Lower leg skin (tissue), 4 donors: ENCODE results near the gene COL4A3. TPM values are rescaled to one million over a fixed set of nuclear protein-coding genes. Genes with fewer than 3 reads are reported as not detected.

Experiments
- DNase-seq, 2 donors: peaks; one replicate each; pipeline ENCODE4 v3.0.0-alpha.2; 2019; ENCODE audit warnings: low spot score in 2 of 2
- H3K4me3 ChIP-seq: fragments of 200-600 bp; sonication (generic); 2 replicates; pipeline ENCODE4 v1.5.1; 2017; ENCODE audit warnings: mild to moderate bottlenecking, low read depth; ENCODE audit not compliant: poor library complexity, severe bottlenecking
- POLR2A ChIP-seq, 2 donors: fragments of 450-650 bp; IDR thresholded peaks; one replicate each; pipeline ENCODE4 v1.6.1; 2016 to 2017; ENCODE audit warnings: antibody characterized with exemption in 2 of 2, mild to moderate bottlenecking in 1 of 2, moderate library complexity in 1 of 2
- WGBS, 2 donors: methylation state at CpG; one replicate each; pipeline ENCODE4 v1.1.5; 2018; 5-methylcytosine and 5-hydroxymethylcytosine counted together
- intact Hi-C: fragments of 100-400 bp; cut with DNase I; formaldehyde crosslinking; loops from one replicate; pipeline ENCODE4 v1.15.0; 2023; ENCODE audit warnings: low total_unique reads
- total RNA-seq, 4 donors: library from RNA; depleted of rRNA; stranded (reverse); fragments of >200 nt; gene quantifications; one replicate each; pipeline ENCODE4 v1.1.0, GENCODE V29; 2016
- TF ChIP-seq, protein P1 (sequence below), 3 donors: fragments of 450-650 bp; IDR thresholded peaks; one replicate each; pipeline ENCODE4 v1.5.1; 2016; ENCODE audit warnings: antibody characterized with exemption in 3 of 3, mild to moderate bottlenecking in 3 of 3, moderate library complexity in 2 of 3

COL4A3 gene
- total RNA-seq, 4 donors from 2014 or later, result 0.08 to 0.56 (median 0.24) TPM

- 44 to 71% methylated on average over 1 of the region's 1 CpG for WGBS, 2 donors
- TF ChIP-seq POLR2A (IDR thresholded peaks at IDR 0.05), result no peak
- TF ChIP-seq, protein P1, sequence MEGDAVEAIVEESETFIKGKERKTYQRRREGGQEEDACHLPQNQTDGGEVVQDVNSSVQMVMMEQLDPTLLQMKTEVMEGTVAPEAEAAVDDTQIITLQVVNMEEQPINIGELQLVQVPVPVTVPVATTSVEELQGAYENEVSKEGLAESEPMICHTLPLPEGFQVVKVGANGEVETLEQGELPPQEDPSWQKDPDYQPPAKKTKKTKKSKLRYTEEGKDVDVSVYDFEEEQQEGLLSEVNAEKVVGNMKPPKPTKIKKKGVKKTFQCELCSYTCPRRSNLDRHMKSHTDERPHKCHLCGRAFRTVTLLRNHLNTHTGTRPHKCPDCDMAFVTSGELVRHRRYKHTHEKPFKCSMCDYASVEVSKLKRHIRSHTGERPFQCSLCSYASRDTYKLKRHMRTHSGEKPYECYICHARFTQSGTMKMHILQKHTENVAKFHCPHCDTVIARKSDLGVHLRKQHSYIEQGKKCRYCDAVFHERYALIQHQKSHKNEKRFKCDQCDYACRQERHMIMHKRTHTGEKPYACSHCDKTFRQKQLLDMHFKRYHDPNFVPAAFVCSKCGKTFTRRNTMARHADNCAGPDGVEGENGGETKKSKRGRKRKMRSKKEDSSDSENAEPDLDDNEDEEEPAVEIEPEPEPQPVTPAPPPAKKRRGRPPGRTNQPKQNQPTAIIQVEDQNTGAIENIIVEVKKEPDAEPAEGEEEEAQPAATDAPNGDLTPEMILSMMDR (IDR thresholded peaks at IDR 0.05), result no peak
- no peak overlapping the region for H3K4me3 ChIP-seq
- intact Hi-C loops, result no loop called here
- no peak for DNase-seq
These were observed 137.1 kb downstream of the COL4A3 start for GRCh38 chr2:227301523-227301922.

DNA sequence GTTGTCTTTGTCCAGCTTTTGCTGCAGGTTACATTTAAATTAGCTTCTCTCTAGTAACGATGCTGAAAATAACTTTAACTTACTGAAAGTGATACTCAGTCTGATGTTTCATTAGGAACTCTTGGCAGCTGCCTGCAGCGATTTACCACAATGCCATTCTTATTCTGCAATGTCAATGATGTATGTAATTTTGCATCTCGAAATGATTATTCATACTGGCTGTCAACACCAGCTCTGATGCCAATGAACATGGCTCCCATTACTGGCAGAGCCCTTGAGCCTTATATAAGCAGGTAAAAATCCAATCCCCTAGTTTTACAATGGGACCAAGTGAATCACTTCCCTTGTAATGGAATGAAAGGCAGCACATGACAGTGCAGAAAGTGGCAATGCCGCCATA, 144.4 kb downstream of the COL4A3 start:
- no peak for DNase-seq
- no peak overlapping the region for H3K4me3 ChIP-seq
- intact Hi-C loops, result no loop called here
- 33 to 48% methylated on average over 4 of the region's 4 CpGs for WGBS, 2 donors
- TF ChIP-seq, protein P1 (IDR thresholded peaks at IDR 0.05), result no peak

GRCh38 chr2:227310756-227311110, 146.3 kb downstream of the COL4A3 start:
- no peak overlapping the region for H3K4me3 ChIP-seq
- DNase-seq, result no peak
- WGBS, 2 donors, result 84 to 89% methylated on average over 4 of the region's 4 CpGs
- TF ChIP-seq POLR2A (IDR thresholded peaks at IDR 0.05), result no peak
- TF ChIP-seq, protein P1 (IDR thresholded peaks at IDR 0.05), result no peak
- intact Hi-C loops, result no loop called here

DNA sequence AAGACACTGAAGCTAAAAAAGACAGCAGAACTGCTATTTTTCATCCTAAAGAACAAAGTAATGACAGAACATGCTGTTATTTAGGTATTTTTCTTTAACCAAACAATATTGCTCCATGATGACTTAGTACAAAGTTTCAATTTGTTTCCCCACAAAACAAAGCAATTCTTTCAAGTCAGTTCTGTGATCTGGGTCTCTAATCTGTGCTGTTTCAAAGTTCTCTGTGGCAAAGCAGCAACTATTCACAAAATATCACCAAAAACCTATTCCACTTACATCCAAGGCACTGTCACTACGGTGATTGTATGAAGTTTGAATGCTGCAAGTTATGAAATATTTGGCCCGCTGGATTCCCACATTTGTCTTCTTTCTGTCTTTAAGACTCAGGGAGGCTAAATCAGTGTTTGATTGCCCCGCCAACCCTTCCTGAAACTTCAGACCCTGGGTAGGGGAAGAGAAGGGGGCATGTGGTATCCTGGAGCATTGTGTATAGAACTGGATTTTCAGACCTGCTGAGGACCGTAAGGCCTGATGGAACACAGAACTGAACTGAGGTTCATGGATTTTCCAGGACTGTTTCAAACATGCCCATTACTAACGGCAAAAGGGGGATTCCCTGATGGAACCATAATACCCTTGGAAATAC, 147.6 kb downstream of the COL4A3 start:
- no peak overlapping the region for H3K4me3 ChIP-seq
- TF ChIP-seq, protein P1 (IDR thresholded peaks at IDR 0.05), result no peak
- TF ChIP-seq POLR2A (IDR thresholded peaks at IDR 0.05), result no peak
- no peak for DNase-seq
- intact Hi-C loops, result no loop called here
- 95% methylated on average over 5 of the region's 5 CpGs for WGBS, 2 donors

DNA sequence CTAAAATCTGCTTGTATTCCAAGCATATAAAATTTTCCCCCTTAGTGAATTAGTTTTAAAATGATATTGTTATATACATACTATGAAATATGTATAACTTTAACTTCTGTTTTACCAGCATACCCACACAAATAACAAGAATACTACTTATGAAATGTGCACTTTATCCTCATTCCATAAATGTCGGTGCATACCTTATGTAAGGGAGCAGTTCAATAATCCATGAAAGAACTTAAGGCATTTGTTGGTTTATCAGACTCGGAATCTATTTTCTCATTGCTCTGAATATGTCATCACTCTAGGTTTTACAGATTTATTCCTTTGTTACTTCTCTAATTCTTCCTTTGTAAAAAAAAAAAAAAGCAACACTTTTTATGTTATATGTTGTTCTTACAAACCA, 148.2 kb downstream of the COL4A3 start:
- H3K4me3 ChIP-seq, result no peak overlapping the region
- TF ChIP-seq, protein P1 (IDR thresholded peaks at IDR 0.05), result no peak
- TF ChIP-seq POLR2A (IDR thresholded peaks at IDR 0.05), result no peak
- WGBS, 2 donors, result 47 to 60% methylated on average over 2 of the region's 2 CpGs
- DNase-seq, result no peak
- intact Hi-C loops, result no loop called here

DNA sequence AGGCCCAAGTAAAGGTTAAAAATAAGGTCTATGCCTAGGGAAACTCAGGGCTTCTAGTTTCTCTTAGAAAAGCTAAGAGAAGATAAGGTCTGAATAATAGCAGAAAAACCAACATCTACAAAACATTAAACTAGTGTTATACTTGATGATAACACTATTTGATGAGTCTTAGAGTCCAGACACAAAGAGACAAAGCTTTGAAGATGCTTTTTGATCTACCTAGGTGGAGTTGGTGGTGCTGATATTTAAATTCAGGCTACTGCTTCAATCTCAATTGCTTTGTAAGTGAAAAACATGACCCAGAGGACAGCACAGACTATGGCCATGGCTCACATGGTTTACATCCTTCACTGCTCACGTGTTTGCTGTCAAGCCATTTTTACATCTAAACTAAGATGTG, 148.9 kb downstream of the COL4A3 start:
- intact Hi-C loops, result no loop called here
- no peak for DNase-seq
- H3K4me3 ChIP-seq, result no peak overlapping the region
- 88 to 100% methylated on average over 1 of the region's 1 CpG for WGBS, 2 donors
- no peak for TF ChIP-seq POLR2A (IDR thresholded peaks at IDR 0.05)
- TF ChIP-seq, protein P1 (IDR thresholded peaks at IDR 0.05), result no peak
